ENCODE data around the gene SCD5. TPM values are rescaled to one million over a fixed set of nuclear protein-coding genes. Genes with fewer than 3 reads are reported as not detected.

SCD5 gene
- total RNA-seq, 1 donor from 2014 or later: 14.6 TPM

DNA sequence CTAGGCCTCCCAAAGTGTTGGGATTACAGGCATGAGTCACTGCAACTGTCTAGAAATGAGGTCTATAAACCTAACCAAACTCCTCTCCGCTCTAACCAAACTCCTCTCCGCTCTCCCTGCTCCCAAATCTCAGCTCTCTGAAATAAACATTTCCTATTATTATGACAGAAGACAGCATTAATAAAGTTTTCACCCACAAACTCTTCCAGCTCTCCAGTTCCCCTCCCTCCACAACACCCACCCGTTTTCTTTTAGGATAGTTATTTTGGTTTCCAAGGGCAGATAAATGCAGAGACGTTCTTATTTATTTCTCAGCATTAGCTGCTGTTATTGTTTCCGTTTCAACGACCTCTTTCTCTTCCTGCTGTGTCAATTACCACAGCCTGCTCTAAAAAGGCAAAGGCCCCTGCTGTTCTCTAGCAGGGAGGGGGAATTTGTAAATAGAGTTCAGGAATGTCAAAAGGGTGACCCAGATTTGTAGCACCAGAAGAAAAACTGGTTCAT lies 13.3 kb upstream of the SCD5 start:
- no peak for DNase-seq (ENCODE audit: low spot score, unreplicated experiment)
- Mint-ChIP-seq H3K9me3 (ENCODE audit: low read depth) (no peaks in the 10 kb centered on the region), H3K4me1 (ENCODE audit: low read depth) (peaks cover 27% of the 10 kb centered on the region), H3K27ac (peak overlapping the region; percentile 92), H3K36me3 (ENCODE audit: insufficient read depth) (peaks cover 2% of the 10 kb centered on the region), H3K27me3 (no peaks in the 10 kb centered on the region), H3K4me3 (ENCODE audit: low read depth) (peak overlapping the region; percentile 29)
- TF ChIP-seq, protein P1, sequence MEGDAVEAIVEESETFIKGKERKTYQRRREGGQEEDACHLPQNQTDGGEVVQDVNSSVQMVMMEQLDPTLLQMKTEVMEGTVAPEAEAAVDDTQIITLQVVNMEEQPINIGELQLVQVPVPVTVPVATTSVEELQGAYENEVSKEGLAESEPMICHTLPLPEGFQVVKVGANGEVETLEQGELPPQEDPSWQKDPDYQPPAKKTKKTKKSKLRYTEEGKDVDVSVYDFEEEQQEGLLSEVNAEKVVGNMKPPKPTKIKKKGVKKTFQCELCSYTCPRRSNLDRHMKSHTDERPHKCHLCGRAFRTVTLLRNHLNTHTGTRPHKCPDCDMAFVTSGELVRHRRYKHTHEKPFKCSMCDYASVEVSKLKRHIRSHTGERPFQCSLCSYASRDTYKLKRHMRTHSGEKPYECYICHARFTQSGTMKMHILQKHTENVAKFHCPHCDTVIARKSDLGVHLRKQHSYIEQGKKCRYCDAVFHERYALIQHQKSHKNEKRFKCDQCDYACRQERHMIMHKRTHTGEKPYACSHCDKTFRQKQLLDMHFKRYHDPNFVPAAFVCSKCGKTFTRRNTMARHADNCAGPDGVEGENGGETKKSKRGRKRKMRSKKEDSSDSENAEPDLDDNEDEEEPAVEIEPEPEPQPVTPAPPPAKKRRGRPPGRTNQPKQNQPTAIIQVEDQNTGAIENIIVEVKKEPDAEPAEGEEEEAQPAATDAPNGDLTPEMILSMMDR (IDR thresholded peaks at IDR 0.05; ENCODE audit: unreplicated experiment): no peak

DNA sequence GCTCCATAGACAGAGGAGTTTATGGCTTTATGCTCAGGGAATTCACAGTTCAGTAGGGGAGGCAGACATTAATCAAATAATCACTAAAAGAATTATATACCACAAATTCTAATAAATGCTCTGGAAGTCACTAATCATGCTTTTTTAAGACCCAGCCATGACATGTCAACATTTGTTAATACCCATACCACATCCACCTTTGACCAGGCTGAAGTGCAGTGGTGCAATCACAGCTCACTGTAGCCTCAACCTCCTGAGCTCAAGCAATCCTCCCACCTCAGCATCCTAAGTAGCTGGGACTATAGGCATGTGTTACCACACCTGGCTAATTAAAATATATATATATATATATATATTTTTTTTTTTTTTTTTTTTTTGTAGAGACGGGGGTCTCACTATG lies 12.8 kb upstream of the SCD5 start:
- H3K9me3 Mint-ChIP-seq (ENCODE audit: low read depth): no peaks in the 10 kb centered on the region
- H3K27ac Mint-ChIP-seq: no peak overlapping the region
- TF ChIP-seq, protein P1 (IDR thresholded peaks at IDR 0.05; ENCODE audit: unreplicated experiment): no peak
- H3K4me1 Mint-ChIP-seq (ENCODE audit: low read depth): peaks cover 27% of the 10 kb centered on the region
- H3K27me3 Mint-ChIP-seq: no peaks in the 10 kb centered on the region
- H3K4me3 Mint-ChIP-seq (ENCODE audit: low read depth): no peak overlapping the region
- DNase-seq (ENCODE audit: low spot score, unreplicated experiment): no peak
- H3K36me3 Mint-ChIP-seq (ENCODE audit: insufficient read depth): no peaks in the 10 kb centered on the region

DNA sequence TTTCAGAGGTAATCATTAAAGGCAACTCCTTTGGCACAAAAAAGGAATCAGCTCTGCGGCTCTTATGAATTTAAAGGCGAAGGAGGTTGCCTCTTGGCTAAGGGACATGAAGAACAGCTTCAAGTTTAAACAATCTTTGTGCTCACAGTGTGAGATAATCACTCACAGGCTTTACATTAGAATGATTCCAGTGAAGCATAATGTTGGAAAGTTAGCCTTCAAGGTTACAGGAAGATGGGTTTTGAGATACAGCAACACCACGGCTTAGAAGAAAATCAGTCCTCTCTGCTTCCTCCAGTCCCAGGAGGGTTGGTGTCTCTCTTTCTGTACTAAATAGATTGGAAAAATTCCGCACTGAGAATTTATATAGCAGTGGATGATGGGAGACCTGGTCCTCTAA lies 11.6 kb upstream of the SCD5 start:
- H3K4me3 Mint-ChIP-seq (ENCODE audit: low read depth): no peak overlapping the region
- H3K27me3 Mint-ChIP-seq: no peaks in the 10 kb centered on the region
- no peak for DNase-seq (ENCODE audit: low spot score, unreplicated experiment)
- peaks cover 27% of the 10 kb centered on the region for H3K4me1 Mint-ChIP-seq (ENCODE audit: low read depth)
- no peaks in the 10 kb centered on the region for H3K9me3 Mint-ChIP-seq (ENCODE audit: low read depth)
- TF ChIP-seq, protein P1 (IDR thresholded peaks at IDR 0.05; ENCODE audit: unreplicated experiment): no peak
- H3K27ac Mint-ChIP-seq: no peak overlapping the region
- no peaks in the 10 kb centered on the region for H3K36me3 Mint-ChIP-seq (ENCODE audit: insufficient read depth)

DNA sequence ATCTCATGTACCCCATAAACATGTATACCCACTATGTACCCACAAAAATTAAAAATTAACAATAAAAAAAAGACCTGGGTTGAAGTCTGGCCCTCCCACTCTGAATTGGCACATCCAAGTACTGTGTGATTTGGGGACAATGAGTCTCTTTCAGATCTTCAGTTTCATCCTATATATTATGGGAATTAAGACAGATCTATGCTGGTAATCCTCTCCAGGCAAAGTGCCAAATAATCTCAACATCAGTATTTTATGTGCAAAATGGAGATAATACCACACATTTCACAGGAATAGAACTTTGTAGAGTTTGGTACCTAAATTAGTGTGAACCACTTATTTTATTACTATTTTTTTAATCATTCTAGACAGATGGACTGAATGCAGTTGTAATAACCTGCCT lies 11.0 kb upstream of the SCD5 start:
- no peak overlapping the region for H3K27ac Mint-ChIP-seq
- TF ChIP-seq, protein P1 (IDR thresholded peaks at IDR 0.05; ENCODE audit: unreplicated experiment): no peak
- DNase-seq (ENCODE audit: low spot score, unreplicated experiment): no peak
- peaks cover 27% of the 10 kb centered on the region for H3K4me1 Mint-ChIP-seq (ENCODE audit: low read depth)
- no peak overlapping the region for H3K4me3 Mint-ChIP-seq (ENCODE audit: low read depth)
- no peaks in the 10 kb centered on the region for H3K9me3 Mint-ChIP-seq (ENCODE audit: low read depth)
- H3K36me3 Mint-ChIP-seq (ENCODE audit: insufficient read depth): no peaks in the 10 kb centered on the region
- H3K27me3 Mint-ChIP-seq: no peaks in the 10 kb centered on the region

DNA sequence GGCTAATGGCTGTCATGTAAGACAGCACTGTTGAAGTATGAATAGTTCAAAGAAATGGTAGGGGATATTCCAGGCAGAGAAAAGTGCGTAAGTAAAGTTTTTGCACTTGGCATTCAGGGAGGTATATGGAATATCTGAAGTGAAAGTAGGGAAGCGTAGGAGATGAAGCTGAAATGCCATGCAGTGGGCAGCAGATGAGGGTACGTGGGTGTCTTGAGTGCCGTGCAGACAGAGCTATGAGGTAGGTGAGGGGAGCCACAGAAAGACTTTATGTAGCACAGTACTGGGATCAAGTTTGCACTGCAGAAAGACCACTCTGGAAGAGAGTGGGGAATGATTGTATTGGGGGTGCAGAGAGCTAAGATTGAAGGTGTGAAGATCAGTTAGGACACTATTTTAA lies 5.2 kb upstream of the SCD5 start:
- TF ChIP-seq, protein P1 (IDR thresholded peaks at IDR 0.05; ENCODE audit: unreplicated experiment): no peak
- Mint-ChIP-seq H3K27ac (no peak overlapping the region), H3K9me3 (ENCODE audit: low read depth) (no peaks in the 10 kb centered on the region), H3K4me3 (ENCODE audit: low read depth) (no peak overlapping the region), H3K27me3 (peaks cover 36% of the 10 kb centered on the region), H3K4me1 (ENCODE audit: low read depth) (peaks cover 3% of the 10 kb centered on the region), H3K36me3 (ENCODE audit: insufficient read depth) (no peaks in the 10 kb centered on the region)
- DNase-seq (ENCODE audit: low spot score, unreplicated experiment): no peak
